ENCODE results near the gene MFSD12. TPM values are rescaled to one million over a fixed set of nuclear protein-coding genes. Genes with fewer than 3 reads are reported as not detected.

MFSD12 gene
- total and polyA plus RNA-seq, 2 donors (not counting 3 experiments of a cell fraction or from before 2014, with no cell fraction given), result 51.7 to 78.9 TPM

DNA sequence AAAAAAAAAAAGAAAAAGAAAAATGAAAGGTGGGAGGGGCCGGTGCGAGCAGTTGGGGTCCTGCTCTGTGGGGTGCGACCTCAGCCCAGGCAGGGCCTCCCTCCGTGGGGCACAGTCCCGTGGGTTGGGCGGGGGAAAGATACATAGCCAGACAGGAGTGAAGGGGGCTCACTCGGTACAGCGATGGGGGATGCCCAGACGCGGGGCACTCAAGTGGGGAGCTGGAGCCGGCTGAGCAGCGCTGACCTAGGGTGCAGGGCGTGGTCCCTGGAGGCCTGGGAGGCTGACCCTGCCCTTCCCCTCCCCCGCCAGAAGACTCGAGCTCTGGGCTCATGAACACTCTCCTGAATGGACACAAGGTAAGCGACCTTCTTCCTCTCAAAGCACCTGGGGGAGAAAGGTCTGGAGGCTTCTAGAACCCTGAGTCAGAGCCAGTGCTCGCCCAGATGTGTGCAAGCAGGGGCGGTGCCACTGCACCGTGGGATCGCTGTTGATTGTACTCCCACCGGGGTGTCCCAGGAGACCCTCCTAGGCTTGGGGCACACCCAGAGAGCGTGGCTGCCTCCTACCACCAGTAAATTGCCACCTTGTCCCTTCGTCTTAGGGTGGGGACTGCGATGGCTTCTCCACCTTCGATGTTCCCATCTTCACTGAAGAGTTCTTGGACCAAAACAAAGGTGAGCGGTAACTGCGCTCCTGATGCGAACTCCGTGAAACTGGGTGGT is 18.7 kb upstream of the MFSD12 start:
- TF ChIP-seq JUN (IDR thresholded peaks at IDR 0.05; ENCODE audit: borderline replicate concordance, insufficient read depth, insufficient read length, low read depth), result no peak
- no peak for TF ChIP-seq FOS (IDR thresholded peaks at IDR 0.05; ENCODE audit: borderline replicate concordance, insufficient read depth, low read length)
- FAIRE-seq, result no peak
- POLR2A ChIA-PET, result no interaction called here

GRCh38 chr19:3575260-3575741 is 17.9 kb upstream of the MFSD12 start:
- Histone ChIP-seq H3K4me3 (replicated peaks in 1 of 3; ENCODE audit: insufficient read depth in 1 of 3, low read depth in 1 of 3, low read length in 3 of 3) (no peak overlapping the region), H3K9me1 (replicated peaks; ENCODE audit: control insufficient read depth, extremely low read depth, insufficient read depth, low read length) (no peaks in the 10 kb centered on the region), H3K9me3 (replicated peaks; ENCODE audit: control insufficient read depth, insufficient read depth, low read length) (no peaks in the 10 kb centered on the region), H3K27me3 (ENCODE audit: control insufficient read depth in 2 of 2, insufficient read depth in 2 of 2, low read length in 2 of 2) (no peaks in the 10 kb centered on the region), H3K4me2 (ENCODE audit: insufficient read depth, low read length) (no peak overlapping the region), H3K4me1 (ENCODE audit: control insufficient read depth, extremely low read depth, insufficient read depth, low read length) (peaks cover 17% of the 10 kb centered on the region), H3K9ac (replicated peaks; ENCODE audit: extremely low read depth, insufficient read depth, low read length) (no peak overlapping the region), H3K27ac (ENCODE audit: insufficient read depth, low read depth, low read length) (no peak overlapping the region), H4K20me1 (replicated peaks; ENCODE audit: control insufficient read depth, extremely low read depth, insufficient read depth, low read length) (no peaks in the 10 kb centered on the region), H2AFZ (ENCODE audit: low read depth, low read length) (no peak overlapping the region), H3K79me2 (ENCODE audit: control insufficient read depth, insufficient read depth, low read length) (peaks cover 2% of the 10 kb centered on the region), H3K36me3 (ENCODE audit: control insufficient read depth in 2 of 2, extremely low read depth in 1 of 2, insufficient read depth in 2 of 2, low read length in 2 of 2) (peaks cover 0 to 3% of the 10 kb centered on the region in 2 experiments)
- ChIA-PET CTCF (interaction anchor here (0.5 to 2.6 kb wide), 8 partner anchors 9 to 1705 kb away, joined by 3 to 27 read pairs (median 6); partner anchors contain the start of genes GIPC3 and MFSD12), POLR2A (no interaction called here)
- no TSS peak for BruUV-seq (replicated peaks)
- dilution Hi-C loops (cut with MboI; ENCODE audit: extremely low pct_ligation_motif_present, low sequenced_read_pairs) (no loop called here), intact Hi-C loops (cut with micrococcal nuclease) (no loop called here)
- TF ChIP-seq, protein P1, sequence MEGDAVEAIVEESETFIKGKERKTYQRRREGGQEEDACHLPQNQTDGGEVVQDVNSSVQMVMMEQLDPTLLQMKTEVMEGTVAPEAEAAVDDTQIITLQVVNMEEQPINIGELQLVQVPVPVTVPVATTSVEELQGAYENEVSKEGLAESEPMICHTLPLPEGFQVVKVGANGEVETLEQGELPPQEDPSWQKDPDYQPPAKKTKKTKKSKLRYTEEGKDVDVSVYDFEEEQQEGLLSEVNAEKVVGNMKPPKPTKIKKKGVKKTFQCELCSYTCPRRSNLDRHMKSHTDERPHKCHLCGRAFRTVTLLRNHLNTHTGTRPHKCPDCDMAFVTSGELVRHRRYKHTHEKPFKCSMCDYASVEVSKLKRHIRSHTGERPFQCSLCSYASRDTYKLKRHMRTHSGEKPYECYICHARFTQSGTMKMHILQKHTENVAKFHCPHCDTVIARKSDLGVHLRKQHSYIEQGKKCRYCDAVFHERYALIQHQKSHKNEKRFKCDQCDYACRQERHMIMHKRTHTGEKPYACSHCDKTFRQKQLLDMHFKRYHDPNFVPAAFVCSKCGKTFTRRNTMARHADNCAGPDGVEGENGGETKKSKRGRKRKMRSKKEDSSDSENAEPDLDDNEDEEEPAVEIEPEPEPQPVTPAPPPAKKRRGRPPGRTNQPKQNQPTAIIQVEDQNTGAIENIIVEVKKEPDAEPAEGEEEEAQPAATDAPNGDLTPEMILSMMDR (IDR thresholded peaks at IDR 0.05; ENCODE audit: extremely low read depth in 1 of 2, insufficient read depth in 1 of 2, low read depth in 1 of 2, low read length in 2 of 2), result peak in 1 of 2 donors; percentile 36
- TF ChIP-seq MYC (IDR thresholded peaks at IDR 0.05; ENCODE audit: low read depth, low read length) (no peak), POLR2A (IDR thresholded peaks at IDR 0.05; ENCODE audit: low read depth, low read length) (no peak)
- TF ChIP-seq, protein P2, sequence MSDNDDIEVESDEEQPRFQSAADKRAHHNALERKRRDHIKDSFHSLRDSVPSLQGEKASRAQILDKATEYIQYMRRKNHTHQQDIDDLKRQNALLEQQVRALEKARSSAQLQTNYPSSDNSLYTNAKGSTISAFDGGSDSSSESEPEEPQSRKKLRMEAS (IDR thresholded peaks at IDR 0.05; ENCODE audit: insufficient read depth, insufficient read length), result no peak
- peak; percentile 17 for DNase-seq (ENCODE audit: low read depth, low spot score)
- FAIRE-seq, result no peak

More for the DNA sequence above, 18.7 kb upstream of the MFSD12 start:
- DNase-seq (ENCODE audit: low read depth, low spot score), result no peak
- intact Hi-C loops (cut with micrococcal nuclease), result no loop called here
- peaks cover 21% of the 10 kb centered on the region for H3K4me1 ChIP-seq (ENCODE audit: control insufficient read depth, extremely low read depth, insufficient read depth, low read length)
- BruUV-seq (replicated peaks), result no TSS peak
- H3K4me2 ChIP-seq (ENCODE audit: insufficient read depth, low read length), result peak overlapping the region; percentile 75
- H3K27me3 ChIP-seq (ENCODE audit: control insufficient read depth in 2 of 2, insufficient read depth in 2 of 2, low read length in 2 of 2), result no peaks in the 10 kb centered on the region
- no peaks in the 10 kb centered on the region for H3K9me3 ChIP-seq (replicated peaks; ENCODE audit: control insufficient read depth, insufficient read depth, low read length)
- H3K4me3 ChIP-seq (replicated peaks in 1 of 3; ENCODE audit: insufficient read depth in 1 of 3, low read depth in 1 of 3, low read length in 3 of 3), result peak overlapping the region in 2 of 3 experiments; percentile 32 to 38
- H3K36me3 ChIP-seq (ENCODE audit: control insufficient read depth in 2 of 2, extremely low read depth in 1 of 2, insufficient read depth in 2 of 2, low read length in 2 of 2), result peaks cover 0 to 3% of the 10 kb centered on the region in 2 experiments
- peaks cover 2% of the 10 kb centered on the region for H3K79me2 ChIP-seq (ENCODE audit: control insufficient read depth, insufficient read depth, low read length)
- no peaks in the 10 kb centered on the region for H3K9me1 ChIP-seq (replicated peaks; ENCODE audit: control insufficient read depth, extremely low read depth, insufficient read depth, low read length)
- no peak overlapping the region for H3K27ac ChIP-seq (ENCODE audit: insufficient read depth, low read depth, low read length)
- dilution Hi-C loops (cut with MboI; ENCODE audit: extremely low pct_ligation_motif_present, low sequenced_read_pairs), result no loop called here
- no peak overlapping the region for H3K9ac ChIP-seq (replicated peaks; ENCODE audit: extremely low read depth, insufficient read depth, low read length)
- H4K20me1 ChIP-seq (replicated peaks; ENCODE audit: control insufficient read depth, extremely low read depth, insufficient read depth, low read length), result no peaks in the 10 kb centered on the region
- CTCF ChIA-PET, result interaction anchor here (0.7 to 2.6 kb wide), 13 partner anchors 9 to 91 kb away, joined by 3 to 27 read pairs (median 6); partner anchors contain the start of genes GIPC3, MFSD12 and TBXA2R
- H2AFZ ChIP-seq (ENCODE audit: low read depth, low read length), result peak overlapping the region; percentile 70

Measured in endothelial cell of umbilical vein (primary cell).